Activated T-helper 17 cell treated with anti-CD3 and anti-CD28 coated beads, Interleukin-2, amount 50 U/mL, for 72 hours (primary cell): ENCODE data around the gene TLCD4. TPM values are rescaled to one million over a fixed set of nuclear protein-coding genes. Genes with fewer than 3 reads are reported as not detected.
A peak's percentile ranks its signal among the peaks of the same experiment; 100 is the strongest.

Source experiments
- ATAC-seq: fragments of 150-1000 bp; cut with Tn5 transposase; replicated peaks from 2 replicates; pipeline ENCODE4 v1.10.0; 2021; ENCODE audit warnings: mild to moderate bottlenecking, moderate library complexity
- H3K27ac Mint-ChIP-seq: one replicate; pipeline ENCODE4 v1.8.0; 2022; ENCODE audit warnings: mixed read lengths
- H3K27me3 Mint-ChIP-seq: one replicate; pipeline ENCODE4 v1.8.0; 2022; ENCODE audit warnings: mixed read lengths
- H3K36me3 Mint-ChIP-seq: one replicate; pipeline ENCODE4 v1.8.0; 2022; ENCODE audit warnings: low read depth, mild to moderate bottlenecking, mixed read lengths
- H3K4me1 Mint-ChIP-seq: one replicate; pipeline ENCODE4 v1.8.0; 2022; ENCODE audit warnings: mixed read lengths
- H3K4me3 Mint-ChIP-seq: one replicate; pipeline ENCODE4 v1.8.0; 2022; ENCODE audit warnings: mild to moderate bottlenecking, mixed read lengths
- H3K9me3 Mint-ChIP-seq: one replicate; pipeline ENCODE4 v1.8.0; 2022; ENCODE audit warnings: mixed read lengths
- total RNA-seq, 2 donors: library from RNA; stranded (reverse); gene quantifications; one replicate each; pipeline ENCODE4 v1.2.3, GENCODE V29; 2022

Gene TLCD4
- total RNA-seq, result under 1 TPM; 0.04 to 0.48 TPM

GRCh38 chr1:95117207-95118066 lies at the start of gene TLCD4:
TLCD4 (plus strand) TSS chr1:95117355; CDS start chr1:95143902, 26,547 bp downstream.
- no peaks in the 10 kb centered on the region for H3K4me1 Mint-ChIP-seq
- no peaks in the 10 kb centered on the region for H3K36me3 Mint-ChIP-seq
- peak; percentile 67 for ATAC-seq
- no peaks in the 10 kb centered on the region for H3K9me3 Mint-ChIP-seq
- peaks cover 35% of the 10 kb centered on the region for H3K27me3 Mint-ChIP-seq
- no peak within 1 kb of the TSS for H3K27ac Mint-ChIP-seq
- H3K4me3 Mint-ChIP-seq, result peak within 1 kb of the TSS; percentile 79

DNA sequence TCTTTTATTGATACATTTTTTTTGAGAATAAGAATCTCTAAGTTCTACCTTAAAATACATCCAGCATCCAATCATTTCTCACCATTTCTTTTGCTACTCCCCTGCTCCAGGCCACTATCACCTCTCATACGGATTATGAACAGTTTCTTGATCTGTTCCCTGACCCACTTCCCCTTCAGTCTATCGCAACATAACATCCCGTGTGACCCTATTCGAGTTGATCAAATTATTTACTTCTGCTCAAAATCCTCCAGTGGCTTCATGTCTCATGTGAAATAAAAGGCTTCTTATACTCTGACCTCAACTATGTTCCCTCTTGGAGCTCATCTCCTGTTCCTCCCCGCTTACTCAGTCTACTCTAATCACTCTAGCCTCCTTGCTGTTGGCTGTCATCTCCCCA lies 49.6 kb upstream of the TLCD4 start:
- H3K27me3 Mint-ChIP-seq, result no peaks in the 10 kb centered on the region
- no peak for ATAC-seq
- H3K4me3 Mint-ChIP-seq, result no peak overlapping the region
- H3K9me3 Mint-ChIP-seq, result no peaks in the 10 kb centered on the region
- H3K27ac Mint-ChIP-seq, result no peak overlapping the region
- peaks cover 43% of the 10 kb centered on the region for H3K36me3 Mint-ChIP-seq
- peaks cover 11% of the 10 kb centered on the region for H3K4me1 Mint-ChIP-seq

GRCh38 chr1:95068956-95069709 lies 48.0 kb upstream of the TLCD4 start:
- H3K27ac Mint-ChIP-seq, result no peak overlapping the region
- no peak overlapping the region for H3K4me3 Mint-ChIP-seq
- peaks cover 11% of the 10 kb centered on the region for H3K4me1 Mint-ChIP-seq
- ATAC-seq, result no peak
- peaks cover 30% of the 10 kb centered on the region for H3K36me3 Mint-ChIP-seq
- H3K27me3 Mint-ChIP-seq, result no peaks in the 10 kb centered on the region
- H3K9me3 Mint-ChIP-seq, result no peaks in the 10 kb centered on the region

DNA sequence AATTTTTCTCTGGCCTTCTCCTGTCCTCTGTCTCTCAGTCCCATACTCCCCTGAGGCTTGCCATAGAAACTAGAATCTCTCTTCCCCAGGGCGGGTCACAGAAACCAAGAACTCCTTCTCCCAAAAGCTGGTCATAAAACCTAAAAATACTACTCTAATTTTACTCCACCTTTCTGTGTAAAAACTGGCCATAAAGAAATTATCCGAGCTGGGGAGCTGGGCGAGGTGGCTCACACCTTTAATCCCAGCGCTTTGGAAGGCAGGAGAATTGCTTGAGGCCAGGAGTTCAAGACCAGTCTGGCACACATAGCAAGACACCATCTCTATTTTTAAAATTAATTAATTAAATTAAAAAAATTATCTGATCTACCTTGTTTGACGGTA lies 47.5 kb upstream of the TLCD4 start:
- ATAC-seq, result no peak
- Mint-ChIP-seq H3K4me3 (no peak overlapping the region), H3K9me3 (no peaks in the 10 kb centered on the region), H3K27me3 (no peaks in the 10 kb centered on the region), H3K27ac (no peak overlapping the region), H3K36me3 (peaks cover 25% of the 10 kb centered on the region), H3K4me1 (peaks cover 11% of the 10 kb centered on the region)

DNA sequence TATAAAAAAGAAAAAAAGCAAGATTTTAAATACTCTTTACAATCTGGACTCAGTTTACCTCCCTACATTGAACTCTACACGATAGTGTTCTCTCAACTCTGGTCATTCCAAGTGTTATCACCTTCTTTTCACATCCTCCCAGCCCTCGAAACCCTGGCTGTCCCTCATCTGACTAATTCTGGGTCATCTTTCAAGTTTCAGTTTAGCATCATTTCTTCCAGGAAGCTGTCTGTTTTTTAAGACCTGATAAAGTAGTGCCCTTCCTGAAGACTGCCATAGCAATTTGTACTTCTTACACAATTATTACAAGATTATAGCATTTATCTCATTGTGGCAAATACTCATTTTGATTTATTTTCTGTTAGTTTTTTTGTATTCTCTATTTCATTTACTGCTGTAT lies 45.6 kb upstream of the TLCD4 start:
- peaks cover 11% of the 10 kb centered on the region for H3K4me1 Mint-ChIP-seq
- H3K36me3 Mint-ChIP-seq, result peaks cover 16% of the 10 kb centered on the region
- peaks cover 3% of the 10 kb centered on the region for H3K27me3 Mint-ChIP-seq
- no peaks in the 10 kb centered on the region for H3K9me3 Mint-ChIP-seq
- H3K4me3 Mint-ChIP-seq, result peak overlapping the region; percentile 89
- peak; percentile 22 for ATAC-seq
- H3K27ac Mint-ChIP-seq, result peak overlapping the region; percentile 90

GRCh38 chr1:95072117-95072516 lies 45.0 kb upstream of the TLCD4 start:
- no peaks in the 10 kb centered on the region for H3K9me3 Mint-ChIP-seq
- H3K4me1 Mint-ChIP-seq, result peaks cover 11% of the 10 kb centered on the region
- peaks cover 16% of the 10 kb centered on the region for H3K36me3 Mint-ChIP-seq

DNA sequence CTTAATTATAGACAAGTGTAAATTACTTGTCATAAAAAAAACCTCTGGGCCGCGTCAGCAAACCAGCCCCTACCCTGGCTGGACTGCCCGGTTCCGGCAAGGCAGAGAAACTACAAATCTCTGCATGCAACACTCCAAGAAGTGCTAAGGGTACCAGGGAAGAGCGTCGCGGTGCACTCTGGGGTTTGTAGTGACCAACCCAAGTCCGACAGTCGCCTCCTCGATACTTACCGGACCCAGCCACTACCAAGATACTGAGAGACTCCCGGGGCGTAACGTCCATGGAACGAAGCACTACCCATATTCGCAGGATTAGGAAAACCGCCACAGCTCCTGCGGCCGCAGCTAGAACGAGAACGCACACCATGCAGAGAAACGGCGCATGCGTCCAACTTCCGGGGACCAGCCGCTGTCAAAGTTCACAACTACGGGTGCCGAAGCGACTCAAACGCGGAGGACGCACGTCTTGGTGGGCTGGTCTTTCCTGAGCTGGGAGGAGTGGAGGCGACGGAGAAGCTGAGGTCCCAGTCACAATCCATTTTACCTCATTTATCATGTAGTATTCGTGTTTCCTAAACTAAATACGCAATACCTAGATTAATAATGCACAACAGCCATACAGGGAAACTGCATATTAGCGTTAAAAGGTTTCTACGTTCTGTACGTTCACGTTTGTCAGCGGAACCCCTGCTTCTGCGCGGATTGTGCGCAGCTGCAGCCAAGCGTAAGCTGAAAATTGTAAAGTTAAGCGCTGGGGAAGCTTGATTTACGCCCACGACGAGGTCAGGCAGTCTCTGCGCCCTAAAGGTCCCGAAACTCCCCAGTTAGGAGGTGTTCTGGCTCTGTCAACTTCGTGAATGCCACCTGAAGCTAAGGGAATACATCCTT lies 44.4 kb upstream of the TLCD4 start, which contains the start of gene ALG14:
Gene ALG14, minus strand, starts transcription at position 420 of the 888 bp plus-strand sequence. Its CDS starts 53 bp downstream, at position 367.
- Mint-ChIP-seq H3K9me3 (no peaks in the 10 kb centered on the region), H3K27ac (peak within 1 kb of the TSS; percentile 90), H3K4me3 (peak within 1 kb of the TSS; percentile 89), H3K27me3 (peaks cover 3% of the 10 kb centered on the region), H3K36me3 (peaks cover 16% of the 10 kb centered on the region), H3K4me1 (peaks cover 11% of the 10 kb centered on the region)
- peak; percentile 92 for ATAC-seq

More at GRCh38 chr1:95072117-95072516, 45.0 kb upstream of the TLCD4 start:
- Mint-ChIP-seq H3K27me3 (peaks cover 3% of the 10 kb centered on the region), H3K27ac (peak overlapping the region; percentile 90), H3K4me3 (peak overlapping the region; percentile 89)
- ATAC-seq, result no peak

DNA sequence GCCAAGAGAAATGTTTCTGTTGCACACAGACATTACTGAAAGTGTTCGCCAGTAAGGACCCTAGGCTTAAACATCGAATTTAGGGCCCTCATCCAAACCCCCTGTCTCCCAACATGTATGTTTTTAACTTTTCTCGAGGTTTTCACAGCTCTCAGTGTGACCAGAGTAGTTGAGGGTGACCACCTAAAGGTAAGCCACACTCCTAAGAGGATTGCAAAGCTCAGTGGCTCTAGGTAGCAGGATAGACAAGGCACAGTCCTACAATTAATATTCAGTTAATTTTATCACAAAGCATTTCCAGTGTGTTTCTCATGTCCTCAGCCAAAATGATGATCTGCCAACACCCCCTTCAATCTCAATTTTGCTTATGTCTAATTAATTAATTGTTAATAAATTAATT lies 43.7 kb upstream of the TLCD4 start:
- Mint-ChIP-seq H3K4me1 (peaks cover 11% of the 10 kb centered on the region), H3K4me3 (peak overlapping the region; percentile 89), H3K36me3 (peaks cover 16% of the 10 kb centered on the region), H3K27ac (peak overlapping the region; percentile 90), H3K9me3 (no peaks in the 10 kb centered on the region), H3K27me3 (peaks cover 3% of the 10 kb centered on the region)
- ATAC-seq, result no peak

GRCh38 chr1:95076034-95076433 lies 41.1 kb upstream of the TLCD4 start:
- Mint-ChIP-seq H3K9me3 (no peaks in the 10 kb centered on the region), H3K27me3 (peaks cover 3% of the 10 kb centered on the region), H3K36me3 (peaks cover 16% of the 10 kb centered on the region), H3K4me1 (peaks cover 11% of the 10 kb centered on the region), H3K4me3 (no peak overlapping the region), H3K27ac (no peak overlapping the region)
- ATAC-seq, result no peak

- Mint-ChIP-seq H3K27me3 (peaks cover 11% of the 10 kb centered on the region), H3K4me3 (no peak overlapping the region), H3K4me1 (no peaks in the 10 kb centered on the region), H3K9me3 (no peaks in the 10 kb centered on the region), H3K27ac (no peak overlapping the region), H3K36me3 (no peaks in the 10 kb centered on the region)
- no peak for ATAC-seq
Measured at GRCh38 chr1:95080446-95080845, 36.7 kb upstream of the TLCD4 start.

DNA sequence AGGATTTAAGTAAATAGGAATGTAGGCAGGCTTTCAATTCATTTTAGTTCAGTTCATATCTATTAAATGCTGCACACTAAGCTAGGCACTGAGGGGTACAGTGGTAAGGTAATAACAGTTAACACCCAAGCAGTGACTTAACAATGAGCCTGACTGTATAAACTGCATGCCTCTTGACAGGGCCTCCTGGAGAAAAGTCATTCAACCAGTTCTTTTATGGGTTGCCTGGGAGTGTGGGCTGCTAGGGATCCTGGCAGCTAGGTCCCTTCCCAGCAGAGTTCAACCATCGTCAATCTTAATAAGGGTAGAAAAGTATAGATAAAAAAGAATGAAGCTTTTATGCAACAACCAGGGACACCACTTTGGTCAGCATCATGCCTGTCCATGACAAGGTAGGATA lies 36.3 kb upstream of the TLCD4 start:
- Mint-ChIP-seq H3K36me3 (no peaks in the 10 kb centered on the region), H3K4me3 (no peak overlapping the region), H3K27ac (no peak overlapping the region), H3K4me1 (no peaks in the 10 kb centered on the region), H3K9me3 (no peaks in the 10 kb centered on the region), H3K27me3 (peaks cover 9% of the 10 kb centered on the region)
- ATAC-seq, result no peak

DNA sequence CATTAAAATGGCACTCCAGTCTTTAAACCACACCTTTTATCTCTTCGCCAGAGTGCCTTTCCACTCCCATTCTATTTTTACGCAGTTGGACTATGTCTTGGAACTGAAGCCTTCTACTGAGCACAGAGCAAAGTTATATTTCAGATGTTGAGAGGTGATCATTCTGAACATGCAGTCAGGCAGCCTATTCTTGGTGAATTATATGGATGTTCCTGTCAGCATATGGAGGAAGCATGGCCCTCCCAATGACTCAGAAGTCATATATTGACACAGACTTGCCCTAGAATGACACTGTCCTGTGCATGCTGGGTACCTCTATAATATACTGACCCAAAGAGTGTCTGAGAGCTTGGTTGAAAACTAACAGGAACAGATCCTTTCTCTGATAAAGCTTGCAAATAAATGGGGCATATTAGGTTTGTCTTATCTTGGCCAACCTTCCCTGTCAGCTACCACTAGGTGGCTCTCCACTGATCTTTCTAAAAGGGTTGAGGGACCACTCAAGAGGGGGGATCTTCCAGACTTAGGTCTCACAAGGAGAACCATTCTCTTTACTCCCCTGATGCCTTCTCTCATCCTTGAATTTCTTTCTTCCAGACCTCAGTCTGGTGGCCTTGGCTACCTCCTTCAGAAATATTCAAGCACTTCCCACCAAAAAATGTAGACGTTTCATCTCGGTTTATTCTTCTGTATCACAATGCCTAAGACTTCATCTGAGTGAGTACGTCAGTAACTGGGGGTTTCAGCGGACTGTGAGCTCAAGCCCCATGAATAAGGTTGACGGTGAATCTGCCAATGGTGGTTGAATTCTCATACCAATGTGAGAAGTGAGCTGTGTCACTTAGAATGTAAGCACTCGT lies 32.6 kb upstream of the TLCD4 start:
- Mint-ChIP-seq H3K9me3 (no peaks in the 10 kb centered on the region), H3K4me3 (no peak overlapping the region), H3K27ac (no peak overlapping the region), H3K36me3 (no peaks in the 10 kb centered on the region), H3K4me1 (no peaks in the 10 kb centered on the region), H3K27me3 (peaks cover 8% of the 10 kb centered on the region)
- ATAC-seq, result peak; percentile 53

GRCh38 chr1:95085376-95085775 lies 31.8 kb upstream of the TLCD4 start:
- ATAC-seq, result no peak
- no peaks in the 10 kb centered on the region for H3K9me3 Mint-ChIP-seq
- H3K4me3 Mint-ChIP-seq, result no peak overlapping the region
- H3K36me3 Mint-ChIP-seq, result no peaks in the 10 kb centered on the region
- H3K27me3 Mint-ChIP-seq, result peaks cover 8% of the 10 kb centered on the region
- H3K27ac Mint-ChIP-seq, result no peak overlapping the region
- no peaks in the 10 kb centered on the region for H3K4me1 Mint-ChIP-seq
